Ovary (tissue), 9 donors: ENCODE results near the gene PRKCSH. TPM values are rescaled to one million over a fixed set of nuclear protein-coding genes. Genes with fewer than 3 reads are reported as not detected.

Experiments used
- DNase-seq, 5 donors: peaks; one replicate each; pipeline ENCODE4 v3.0.0-alpha.2; 2019 to 2020
- H3K27ac ChIP-seq, 2 donors: fragments of 200-600 bp; one replicate each; pipeline versions ENCODE4 v1.5.1 to v1.8.0; 2019 to 2022
- H3K27me3 ChIP-seq: fragments of 200-600 bp; one replicate; pipeline ENCODE4 v1.8.0; 2022
- H3K36me3 ChIP-seq: fragments of 200-600 bp; sonication (generic); one replicate; pipeline ENCODE4 v1.5.1; 2019
- H3K4me1 ChIP-seq: one replicate; pipeline ENCODE4 v1.8.1; 2013; ENCODE audit warnings: mild to moderate bottlenecking, moderate library complexity; ENCODE audit not compliant: insufficient read depth
- H3K4me3 ChIP-seq: fragments of 200-600 bp; sonication (generic); one replicate; pipeline ENCODE4 v1.5.1; 2017
- H3K9me3 ChIP-seq, 2 donors: fragments of 200-600 bp in 1 of 2; sonication (generic) in 1 of 2; one replicate each; pipeline versions ENCODE4 v1.5.1 to v1.8.1; 2013 to 2019; ENCODE audit warnings: mild to moderate bottlenecking in 1 of 2, moderate library complexity in 1 of 2
- CTCF ChIP-seq, 3 donors: fragments of 450-650 bp in 2 of 3; fragments of 200-600 bp in 1 of 3; IDR thresholded peaks; one replicate each; pipeline versions ENCODE4 v1.5.1 to v1.8.0; 2016 to 2022; ENCODE audit warnings: antibody characterized with exemption in 3 of 3, mild to moderate bottlenecking in 1 of 3
- EP300 ChIP-seq: sonication (generic); formaldehyde crosslinking; IDR thresholded peaks from one replicate; pipeline ENCODE4 v1.6.1; 2017; ENCODE audit warnings: antibody characterized with exemption
- POLR2A ChIP-seq: fragments of 450-650 bp; IDR thresholded peaks from one replicate; pipeline ENCODE4 v1.6.1; 2017; ENCODE audit warnings: antibody characterized with exemption, mild to moderate bottlenecking, moderate library complexity
- WGBS, 3 donors: extraction: QIAGEN DNeasy Blood & Tissue Kit in 1 of 3; methylation state at CpG; one replicate each; pipeline versions ENCODE4 v1.1.5 to v1.1.7; 2013 to 2017; 5-methylcytosine and 5-hydroxymethylcytosine counted together
- intact Hi-C, 4 donors: fragments of 100-400 bp; cut with DNase I; formaldehyde crosslinking; loops; one replicate each; pipeline versions ENCODE4 v1.11.0 to v1.15.1; 2022 to 2023
- polyA plus RNA-seq, 2 donors: library from polyadenylated mRNA; stranded (reverse); fragments of 200-250 nt in 1 of 2; fragments of 350-450 nt in 1 of 2; fragmentation: Illumina TruSeq in 1 of 2; extraction: RNeasy Lipid Tissue Mini Kit (QIAGEN cat#74804) in 1 of 2; gene quantifications; one replicate each; pipeline ENCODE4 v1.2.3, GENCODE V29; 2013 to 2014
- total RNA-seq, 7 donors: library from RNA; depleted of rRNA in 2 of 7; stranded (reverse); fragments of >200 nt in 2 of 7; fragmentation: NEBNext Ultra II Directional in 3 of 7; extraction: Animal tissue kit (Norgen Biotek cat#: 25700) in 3 of 7; gene quantifications; one replicate each; pipeline versions ENCODE4 v1.1.0 to v1.2.4, GENCODE V29; 2016 to 2023
- donor health status: DM: no; HTN: no; CAD: no; lungs with moderate emphysema.
- donor health status: DM: no; HTN: no; CAD: no.
- donor health status: Bipolar disorder and iron deficiency.
- donor health status: DM: yes; HTN: yes; CAD: no.
- donor health status: DM: no; HTN: no; CAD: no.
- donor health status: DM: yes; HTN: yes; CAD: no.

PRKCSH gene
- total and polyA plus RNA-seq, 9 donors: 76.5 to 338 (median 270) TPM

- no peaks in the 10 kb centered on the region for H3K9me3 ChIP-seq
- no peaks in the 10 kb centered on the region for H3K36me3 ChIP-seq
- H3K4me3 ChIP-seq: no peak overlapping the region
- WGBS, 3 donors: 65 to 79% (median 72%) methylated on average over 8 of the region's 8 CpGs
- H3K27ac ChIP-seq: no peak overlapping the region
- TF ChIP-seq POLR2A: no peak
- no peak for TF ChIP-seq EP300
- no peak for TF ChIP-seq CTCF (IDR thresholded peaks at IDR 0.05)
- peaks cover 7% of the 10 kb centered on the region for H3K27me3 ChIP-seq
- intact Hi-C loops: no loop called here
- peaks cover 5% of the 10 kb centered on the region for H3K4me1 ChIP-seq
- DNase-seq: no peak
These were observed 40.4 kb downstream of the PRKCSH start for GRCh38 chr19:11475861-11476260.

GRCh38 chr19:11478167-11479089 is 43.0 kb downstream of the PRKCSH start:
- Histone ChIP-seq H3K4me3 (no peak overlapping the region), H3K9me3 (no peaks in the 10 kb centered on the region), H3K27me3 (peaks cover 9% of the 10 kb centered on the region), H3K36me3 (no peaks in the 10 kb centered on the region), H3K4me1 (peaks cover 11% of the 10 kb centered on the region), H3K27ac (no peak overlapping the region)
- TF ChIP-seq CTCF (IDR thresholded peaks at IDR 0.05) (no peak), POLR2A (no peak), EP300 (no peak)
- no peak for DNase-seq
- WGBS, 3 donors: 57 to 67% (median 59%) methylated on average over 19 of the region's 19 CpGs
- intact Hi-C loops: no loop called here

GRCh38 chr19:11479090-11479897 is 43.9 kb downstream of the PRKCSH start:
- 10 to 23% (median 14%) methylated on average over 39 to 62 of the region's 62 CpGs for WGBS, 3 donors
- peak in 1 of 5 donors; percentile 55 for DNase-seq

More at GRCh38 chr19:11479090-11479897, 43.9 kb downstream of the PRKCSH start:
- Histone ChIP-seq H3K4me1 (peaks cover 11% of the 10 kb centered on the region), H3K4me3 (no peak overlapping the region), H3K36me3 (no peaks in the 10 kb centered on the region), H3K27ac (no peak overlapping the region), H3K27me3 (peaks cover 11% of the 10 kb centered on the region), H3K9me3 (no peaks in the 10 kb centered on the region)
- intact Hi-C loops: no loop called here
- TF ChIP-seq POLR2A: no peak
- TF ChIP-seq CTCF (IDR thresholded peaks at IDR 0.05): no peak
- TF ChIP-seq EP300: no peak
